ENCODE data around the gene EPHA5.

The EPHA5 gene

GRCh38 chr4:65670331-65671031, at the start of gene EPHA5:
EPHA5 (minus strand) TSS chr4:65670489; CDS start chr4:65669742, 747 bp downstream.
- in situ Hi-C loops (cut with MboI; ENCODE audit: low sequenced_read_pairs), result no loop called here

- in situ Hi-C loops (cut with MboI; ENCODE audit: low sequenced_read_pairs), result no loop called here
Observed at GRCh38 chr4:65719635-65720034, 49.3 kb upstream of the EPHA5 start.

GRCh38 chr4:65698631-65699030, 28.3 kb upstream of the EPHA5 start:
- in situ Hi-C loops (cut with MboI; ENCODE audit: low sequenced_read_pairs), result no loop called here

DNA sequence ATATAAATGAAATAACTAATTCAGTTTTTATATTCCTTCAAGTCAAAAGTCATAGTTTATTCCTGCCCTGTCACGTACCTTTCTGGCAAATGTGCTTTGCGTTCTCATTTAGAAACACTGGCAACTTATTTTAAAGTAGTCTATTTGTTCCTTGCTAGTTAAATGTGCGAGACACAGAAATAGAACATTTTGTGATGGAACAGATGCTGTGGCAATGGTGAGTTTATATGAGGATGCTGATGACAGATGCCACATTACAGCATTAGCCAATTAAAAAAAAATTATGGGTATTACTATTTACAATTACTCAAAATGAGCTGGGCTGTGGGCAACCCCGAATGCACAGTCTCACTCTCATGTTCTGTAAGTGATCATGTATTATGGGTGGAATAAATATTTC, 26.1 kb upstream of the EPHA5 start:
- in situ Hi-C loops (cut with MboI; ENCODE audit: low sequenced_read_pairs), result no loop called here

GRCh38 chr4:65671372-65671771, 1.1 kb upstream of the EPHA5 start:
- in situ Hi-C loops (cut with MboI; ENCODE audit: low sequenced_read_pairs), result no loop called here

GRCh38 chr4:65670020-65670330, 314 bp downstream of the EPHA5 start:
- in situ Hi-C loops (cut with MboI; ENCODE audit: low sequenced_read_pairs), result no loop called here

DNA sequence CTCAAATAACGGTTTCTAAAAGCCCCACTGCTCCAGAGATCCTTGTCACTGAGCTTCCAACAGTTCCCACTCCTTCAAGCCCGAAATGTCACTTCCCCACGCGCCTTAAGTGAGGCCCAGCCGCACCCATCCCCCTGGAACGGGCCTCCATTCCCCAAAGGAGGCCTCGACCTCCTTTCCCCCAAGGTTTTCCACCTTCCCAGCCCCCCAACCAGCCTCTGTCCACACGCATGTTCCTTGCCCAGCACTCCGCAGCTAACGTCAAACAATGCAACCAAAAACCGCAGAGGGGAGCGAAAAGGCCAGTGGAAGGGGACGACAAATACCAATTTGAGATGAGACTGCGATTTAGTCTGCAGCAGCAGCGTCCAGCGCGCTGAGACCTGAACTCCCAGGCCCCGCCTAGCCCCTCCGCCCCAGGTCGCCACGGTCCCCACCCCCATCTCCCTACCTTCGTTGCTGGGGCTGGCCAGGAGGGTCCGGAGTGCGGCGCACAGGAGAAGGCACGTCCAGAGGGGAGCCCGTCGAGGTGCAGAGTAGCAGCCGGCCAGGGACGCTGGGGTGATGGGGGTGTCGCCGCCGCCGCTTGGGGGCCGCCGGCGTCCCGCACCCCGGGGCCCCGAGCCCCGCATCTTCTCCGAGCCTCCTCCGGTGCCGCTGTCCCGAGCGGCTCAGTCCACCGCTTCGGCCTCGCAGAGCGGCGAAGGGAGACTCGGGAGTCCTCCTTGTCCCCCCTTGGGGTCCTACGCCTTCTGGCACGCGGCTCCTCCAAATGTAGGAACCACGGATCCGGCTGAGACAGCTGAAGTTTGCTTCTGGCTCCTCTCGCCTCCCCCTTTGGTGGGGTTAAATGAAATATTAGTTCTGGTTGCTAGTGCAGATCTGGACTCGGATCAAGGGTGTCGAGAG, 924 bp downstream of the EPHA5 start:
- in situ Hi-C loops (cut with MboI; ENCODE audit: low sequenced_read_pairs), result no loop called here

DNA sequence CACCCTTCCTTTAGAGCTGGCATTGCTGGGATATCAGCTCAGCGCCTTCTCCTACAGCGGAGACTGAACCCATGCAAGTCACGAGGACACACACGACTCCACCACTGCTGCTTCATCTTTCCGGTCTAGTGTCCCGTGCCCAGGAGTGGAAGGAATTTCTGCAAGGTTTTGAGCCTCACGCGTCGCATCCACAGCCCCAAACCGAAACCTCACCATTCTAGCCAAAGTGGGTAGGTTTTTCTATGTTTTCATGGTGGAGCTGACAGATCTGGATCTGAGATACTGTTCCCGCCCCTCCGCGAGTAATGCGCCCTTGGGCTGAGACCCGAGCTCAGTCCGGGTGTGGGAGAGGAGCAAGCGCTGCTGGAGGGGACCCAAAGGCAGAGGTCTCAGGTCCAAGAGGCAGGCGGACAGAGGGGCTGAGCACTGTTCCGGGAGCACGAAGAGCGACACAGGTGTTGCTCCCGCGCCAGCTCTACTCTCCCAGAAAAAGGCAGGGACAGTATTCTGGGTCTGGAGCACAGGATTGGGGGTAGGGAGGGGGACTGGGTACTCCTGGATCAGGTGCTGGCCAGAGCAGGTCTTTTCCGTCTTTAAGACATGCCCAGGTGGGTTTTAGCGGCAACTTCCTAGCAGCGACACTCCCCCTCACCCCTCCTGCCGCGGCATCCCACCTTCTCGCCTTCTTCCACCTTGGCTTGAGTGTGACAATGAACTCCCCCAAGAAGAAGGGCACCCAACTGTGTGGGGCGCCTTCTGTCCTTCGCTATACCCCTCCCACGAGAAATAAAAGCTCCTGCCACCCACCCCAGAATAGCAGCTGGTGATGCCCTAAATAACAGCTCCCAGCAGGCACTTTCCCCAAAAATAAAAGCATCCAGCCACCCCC, 1.8 kb downstream of the EPHA5 start:
- in situ Hi-C loops (cut with MboI; ENCODE audit: low sequenced_read_pairs), result no loop called here

DNA sequence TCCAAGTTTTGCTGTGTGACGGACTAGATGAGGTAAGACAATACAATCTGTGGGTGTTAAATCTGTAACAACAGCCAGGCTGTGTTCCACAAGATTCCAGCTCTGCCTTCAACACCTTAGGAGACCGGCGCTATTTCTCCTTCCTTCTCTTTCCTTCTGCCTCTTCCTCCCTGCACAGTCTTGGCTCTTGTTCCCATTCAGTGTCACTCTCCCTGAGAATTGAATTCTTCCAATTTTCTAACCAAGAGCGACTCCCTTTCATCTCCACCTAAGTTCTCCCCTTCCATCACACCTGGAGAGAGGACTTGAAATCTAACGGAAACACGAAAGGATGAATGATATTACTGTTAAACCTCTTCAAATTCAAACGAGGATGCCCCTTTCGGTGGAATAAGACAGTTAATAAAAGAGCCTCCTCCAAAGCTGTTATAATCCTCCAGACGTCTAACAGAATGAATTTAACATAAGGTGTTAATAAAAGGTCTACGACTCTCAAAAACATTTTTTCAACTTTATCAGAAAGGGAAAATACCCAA, 2.7 kb downstream of the EPHA5 start:
- in situ Hi-C loops (cut with MboI; ENCODE audit: low sequenced_read_pairs), result no loop called here

DNA sequence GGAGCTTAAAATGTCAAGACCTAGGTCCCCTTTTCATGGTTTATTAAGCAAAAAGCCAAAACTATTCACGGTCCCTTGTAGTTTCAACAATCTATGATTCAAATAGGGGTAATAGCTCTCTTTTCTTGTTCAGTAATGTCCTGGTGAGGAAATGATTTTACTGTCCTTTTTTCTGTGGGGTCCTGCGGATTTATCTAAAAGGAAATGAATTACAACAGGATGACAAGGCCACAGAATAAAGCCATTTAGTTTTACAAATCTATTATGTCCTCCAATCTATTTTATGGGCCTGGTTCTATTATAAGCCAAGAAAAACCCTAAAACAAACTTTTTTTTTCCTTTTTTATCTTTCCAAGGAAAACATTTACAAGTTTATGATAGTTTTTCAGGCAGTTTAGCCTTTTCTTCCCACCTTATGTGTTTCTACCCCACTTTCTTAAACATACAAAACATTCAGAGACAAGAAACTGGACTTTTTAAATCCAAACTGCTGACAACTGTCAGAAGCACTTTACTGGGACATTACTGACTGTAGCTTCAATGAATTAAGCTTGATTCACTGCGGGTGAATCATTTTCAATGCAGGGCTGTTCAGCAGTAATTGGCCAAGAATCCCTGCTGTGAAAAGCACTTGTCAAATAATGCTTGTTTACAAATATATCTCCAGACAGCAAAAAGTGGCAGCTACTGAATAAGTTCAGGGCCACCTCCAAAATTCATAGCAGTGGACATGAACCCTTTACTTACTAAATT, 4.3 kb downstream of the EPHA5 start:
- in situ Hi-C loops (cut with MboI; ENCODE audit: low sequenced_read_pairs), result no loop called here

DNA sequence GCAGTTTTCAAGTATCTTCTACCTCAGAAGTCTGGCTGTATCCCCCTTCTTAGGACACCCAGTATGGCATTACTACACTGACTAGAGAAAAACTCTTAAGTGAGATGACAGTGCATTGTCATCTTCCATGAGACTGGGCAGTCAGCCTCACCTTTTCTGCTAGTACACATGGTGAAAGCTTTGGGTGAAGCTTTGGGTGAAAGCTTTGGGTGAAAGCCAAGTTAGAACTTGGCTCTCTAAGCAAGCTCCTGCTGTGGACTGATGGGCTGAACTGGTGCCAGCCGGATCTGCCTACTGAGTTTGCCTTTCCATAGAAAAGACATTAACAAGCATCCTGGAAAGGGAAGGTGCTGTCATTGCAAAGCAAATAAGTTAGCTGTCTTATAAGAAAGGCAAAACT, 8.8 kb downstream of the EPHA5 start:
- in situ Hi-C loops (cut with MboI; ENCODE audit: low sequenced_read_pairs), result no loop called here

DNA sequence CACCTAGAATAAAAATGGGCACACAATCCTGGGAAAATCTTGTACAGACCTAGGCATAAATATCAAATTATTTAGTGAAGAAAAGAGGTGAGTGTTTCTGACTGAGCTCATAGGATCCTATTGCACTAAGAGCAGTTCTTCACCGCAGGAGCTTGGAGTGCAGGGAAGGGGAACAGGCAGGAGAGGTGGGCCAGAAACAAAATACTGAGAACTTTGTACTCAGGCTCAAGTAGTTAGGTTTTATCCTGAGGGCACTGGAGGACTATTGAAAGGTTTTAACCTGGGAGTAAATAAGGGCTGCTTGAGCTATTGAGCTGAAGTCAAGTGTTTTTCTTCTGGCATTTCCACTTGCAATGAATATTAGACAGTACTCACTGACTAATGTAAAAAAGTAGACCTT, 12.2 kb downstream of the EPHA5 start:
- in situ Hi-C loops (cut with MboI; ENCODE audit: low sequenced_read_pairs), result no loop called here

GRCh38 chr4:65656008-65656407, 14.3 kb downstream of the EPHA5 start:
- in situ Hi-C loops (cut with MboI; ENCODE audit: low sequenced_read_pairs), result no loop called here

GRCh38 chr4:65654976-65655375, 15.3 kb downstream of the EPHA5 start:
- in situ Hi-C loops (cut with MboI; ENCODE audit: low sequenced_read_pairs), result no loop called here

GRCh38 chr4:65653740-65654361, 16.4 kb downstream of the EPHA5 start:
- in situ Hi-C loops (cut with MboI; ENCODE audit: low sequenced_read_pairs), result no loop called here

GRCh38 chr4:65651751-65652150, 18.5 kb downstream of the EPHA5 start:
- in situ Hi-C loops (cut with MboI; ENCODE audit: low sequenced_read_pairs), result no loop called here

GRCh38 chr4:65651031-65651430, 19.3 kb downstream of the EPHA5 start:
- in situ Hi-C loops (cut with MboI; ENCODE audit: low sequenced_read_pairs), result no loop called here

GRCh38 chr4:65646136-65646535, 24.2 kb downstream of the EPHA5 start:
- in situ Hi-C loops (cut with MboI; ENCODE audit: low sequenced_read_pairs), result no loop called here

DNA sequence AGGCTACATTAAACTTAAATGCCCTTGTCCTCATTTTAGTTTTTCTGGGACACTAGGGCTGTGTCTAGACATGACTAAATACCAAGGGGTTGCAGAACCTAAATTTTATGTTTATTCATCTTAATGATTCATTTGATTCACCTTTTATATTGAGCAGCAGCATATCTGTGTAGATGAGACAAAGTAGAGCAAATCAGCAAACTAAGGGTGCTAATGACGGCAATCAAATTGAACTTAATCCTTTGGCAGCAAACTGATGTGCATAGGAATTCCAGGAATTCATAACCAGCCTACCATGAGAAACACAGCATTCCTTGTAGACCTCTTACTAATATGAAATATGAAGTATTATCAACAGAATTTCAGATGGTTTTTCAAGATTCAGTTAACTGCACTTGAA, 25.1 kb downstream of the EPHA5 start:
- in situ Hi-C loops (cut with MboI; ENCODE audit: low sequenced_read_pairs), result no loop called here

Measured in HL-60/S4 treated with retinoic acid at 250 ng/mL for 4 days and 3 days (cell line).